HepG2 (cell line): ENCODE measurements around the gene C20orf204. TPM values are rescaled to one million over a fixed set of nuclear protein-coding genes. Genes with fewer than 3 reads are reported as not detected.

Source experiments
- FOXK1 ChIP-seq: sonication (generic); formaldehyde crosslinking; IDR thresholded peaks from 2 replicates; pipeline ENCODE4 v1.4.0; 2020; ENCODE audit warnings: low read depth, missing genetic modification reagents, borderline replicate concordance
- HDAC2 ChIP-seq: sonication (generic); formaldehyde crosslinking; IDR thresholded peaks from 2 replicates; pipeline ENCODE4 v1.4.0; 2020; ENCODE audit warnings: missing genetic modification reagents
- JARID2 ChIP-seq: sonication (generic); formaldehyde crosslinking; IDR thresholded peaks from 2 replicates; pipeline ENCODE4 v1.8.1; 2023; ENCODE audit warnings: missing genetic modification reagents, inconsistent platforms; ENCODE audit not compliant: insufficient replicate concordance
- MAZ ChIP-seq, 2 experiments: sonication (generic) in 1 of 2; formaldehyde crosslinking in 1 of 2; IDR thresholded peaks; 2 replicates each; pipeline versions ENCODE4 v1.5.0 to v1.6.1; 2012 to 2020; ENCODE audit warnings: low read depth in 2 of 2, mild to moderate bottlenecking in 2 of 2, borderline replicate concordance in 1 of 2, improper control_type of control experiment in 1 of 2, low read length in 1 of 2, missing genetic modification reagents in 1 of 2, moderate library complexity in 1 of 2
- NFKB2 ChIP-seq: sonication (generic); formaldehyde crosslinking; IDR thresholded peaks from 2 replicates; pipeline ENCODE4 v1.4.0; 2020; ENCODE audit warnings: missing genetic modification reagents, borderline replicate concordance
- NRL ChIP-seq: sonication (generic); formaldehyde crosslinking; IDR thresholded peaks from 2 replicates; pipeline ENCODE4 v1.5.0; 2020; ENCODE audit warnings: missing genetic modification reagents, mild to moderate bottlenecking, moderate library complexity, borderline replicate concordance
- SP1 ChIP-seq, 2 experiments: fragments of 450-650 bp in 1 of 2; sonication (generic) in 1 of 2; formaldehyde crosslinking in 1 of 2; IDR thresholded peaks; 2 replicates each; pipeline versions ENCODE4 v1.4.0 to v1.6.1; 2016 to 2020; ENCODE audit warnings: missing genetic modification reagents in 1 of 2
- ZKSCAN1 ChIP-seq: fragments of 150-350 bp; IDR thresholded peaks from 2 replicates; pipeline ENCODE4 v1.6.1; 2014; ENCODE audit warnings: low read length
- ZNF121 ChIP-seq: sonication (generic); formaldehyde crosslinking; IDR thresholded peaks from 2 replicates; pipeline ENCODE4 v1.5.0; 2020; ENCODE audit warnings: mild to moderate bottlenecking, missing genetic modification reagents
- ZNF17 ChIP-seq: sonication (generic); formaldehyde crosslinking; IDR thresholded peaks from 2 replicates; pipeline ENCODE4 v1.5.0; 2020; ENCODE audit warnings: mild to moderate bottlenecking, missing genetic modification reagents
- ZNF569 ChIP-seq: sonication (generic); formaldehyde crosslinking; IDR thresholded peaks from 2 replicates; pipeline ENCODE4 v1.5.0; 2020; ENCODE audit warnings: mild to moderate bottlenecking, missing genetic modification reagents, moderate library complexity, borderline replicate concordance
- ZNF83 ChIP-seq: sonication (generic); formaldehyde crosslinking; IDR thresholded peaks from 2 replicates; pipeline ENCODE4 v1.4.0; 2020; ENCODE audit warnings: missing genetic modification reagents, mild to moderate bottlenecking, borderline replicate concordance
- polyA plus RNA-seq, 8 experiments: library from polyadenylated mRNA; depleted of rRNA in 3 of 8; stranded (reverse) in 7 of 8; unstranded in 1 of 8; fragments of >200 nt; fragmentation: Illumina TruSeq in 4 of 8; extraction: Trizol in 4 of 8; gene quantifications; 2 replicates each; pipeline versions ENCODE4 v1.2.1 to v1.2.3, GENCODE V29; 2011 to 2016; ENCODE audit warnings: low read depth in 4 of 8, missing spikeins in 1 of 8, mixed read lengths in 1 of 8; ENCODE audit not compliant: insufficient read depth in 1 of 8
- total RNA-seq, 5 experiments: library from RNA; depleted of rRNA; stranded (reverse); fragments of >200 nt; fragmentation: Illumina TruSeq; extraction: Trizol; gene quantifications; 2 replicates each; pipeline ENCODE4 v1.2.3, GENCODE V29; 2016; ENCODE audit warnings: low read depth in 1 of 5
- TF ChIP-seq, protein P1 (sequence below): sonication (generic); formaldehyde crosslinking; IDR thresholded peaks from 2 replicates; pipeline ENCODE4 v1.4.0; 2020; ENCODE audit warnings: missing genetic modification reagents
- TF ChIP-seq, protein P2 (sequence below): sonication (generic); formaldehyde crosslinking; IDR thresholded peaks from 2 replicates; pipeline ENCODE4 v1.5.1; 2020; ENCODE audit warnings: mild to moderate bottlenecking, missing genetic modification reagents, borderline replicate concordance
- TF ChIP-seq, protein P3 (sequence below): sonication (generic); formaldehyde crosslinking; IDR thresholded peaks from 2 replicates; pipeline ENCODE4 v1.4.0; 2020; ENCODE audit warnings: mild to moderate bottlenecking, missing genetic modification reagents

The C20orf204 gene
- total and polyA plus RNA-seq, 2 of the 13 experiments (the other 11 are each of a cell fraction or from before 2014, with no cell fraction given), result 22.1 to 80.0 TPM

DNA sequence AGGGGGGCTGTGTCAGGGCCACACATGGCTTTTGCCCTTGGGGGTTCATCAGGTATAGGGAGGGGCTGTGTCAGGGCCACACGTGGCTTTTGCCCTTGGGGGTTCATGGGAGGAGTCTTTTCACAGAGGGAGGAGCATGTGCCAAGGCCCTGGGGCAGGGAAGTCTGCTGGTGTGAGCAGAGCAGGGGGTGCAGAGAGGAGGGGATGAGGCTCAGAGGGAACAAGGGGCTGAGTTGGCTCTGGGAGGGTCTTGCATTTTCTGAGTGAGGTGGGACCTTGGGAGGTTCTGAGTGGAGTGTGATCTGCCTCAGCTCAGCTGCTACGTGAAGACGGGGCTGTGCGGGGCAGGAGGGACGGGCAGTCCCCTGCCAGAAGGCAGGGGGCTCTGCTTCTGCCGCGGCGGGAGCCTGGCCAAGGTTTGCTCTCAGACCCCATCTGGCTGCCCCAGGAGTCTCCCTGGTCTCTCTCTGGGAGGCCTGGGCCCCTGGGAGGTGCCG is 19.5 kb downstream of the C20orf204 start (continued):
- TF ChIP-seq, protein P1, sequence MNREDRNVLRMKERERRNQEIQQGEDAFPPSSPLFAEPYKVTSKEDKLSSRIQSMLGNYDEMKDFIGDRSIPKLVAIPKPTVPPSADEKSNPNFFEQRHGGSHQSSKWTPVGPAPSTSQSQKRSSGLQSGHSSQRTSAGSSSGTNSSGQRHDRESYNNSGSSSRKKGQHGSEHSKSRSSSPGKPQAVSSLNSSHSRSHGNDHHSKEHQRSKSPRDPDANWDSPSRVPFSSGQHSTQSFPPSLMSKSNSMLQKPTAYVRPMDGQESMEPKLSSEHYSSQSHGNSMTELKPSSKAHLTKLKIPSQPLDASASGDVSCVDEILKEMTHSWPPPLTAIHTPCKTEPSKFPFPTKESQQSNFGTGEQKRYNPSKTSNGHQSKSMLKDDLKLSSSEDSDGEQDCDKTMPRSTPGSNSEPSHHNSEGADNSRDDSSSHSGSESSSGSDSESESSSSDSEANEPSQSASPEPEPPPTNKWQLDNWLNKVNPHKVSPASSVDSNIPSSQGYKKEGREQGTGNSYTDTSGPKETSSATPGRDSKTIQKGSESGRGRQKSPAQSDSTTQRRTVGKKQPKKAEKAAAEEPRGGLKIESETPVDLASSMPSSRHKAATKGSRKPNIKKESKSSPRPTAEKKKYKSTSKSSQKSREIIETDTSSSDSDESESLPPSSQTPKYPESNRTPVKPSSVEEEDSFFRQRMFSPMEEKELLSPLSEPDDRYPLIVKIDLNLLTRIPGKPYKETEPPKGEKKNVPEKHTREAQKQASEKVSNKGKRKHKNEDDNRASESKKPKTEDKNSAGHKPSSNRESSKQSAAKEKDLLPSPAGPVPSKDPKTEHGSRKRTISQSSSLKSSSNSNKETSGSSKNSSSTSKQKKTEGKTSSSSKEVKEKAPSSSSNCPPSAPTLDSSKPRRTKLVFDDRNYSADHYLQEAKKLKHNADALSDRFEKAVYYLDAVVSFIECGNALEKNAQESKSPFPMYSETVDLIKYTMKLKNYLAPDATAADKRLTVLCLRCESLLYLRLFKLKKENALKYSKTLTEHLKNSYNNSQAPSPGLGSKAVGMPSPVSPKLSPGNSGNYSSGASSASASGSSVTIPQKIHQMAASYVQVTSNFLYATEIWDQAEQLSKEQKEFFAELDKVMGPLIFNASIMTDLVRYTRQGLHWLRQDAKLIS, result no peak
- TF ChIP-seq ZNF569 (CRISPR knock-in tag) (no peak), NRL (CRISPR knock-in tag) (no peak), HDAC2 (CRISPR knock-in tag) (no peak), SP1 (IDR thresholded peaks at IDR 0.05) (no peak), SP1 (CRISPR knock-in tag; IDR thresholded peaks at IDR 0.05) (no peak), ZKSCAN1 (no peak), ZNF121 (no peak), NFKB2 (no peak), ZNF17 (CRISPR knock-in tag) (no peak), MAZ (IDR thresholded peaks at IDR 0.05; ENCODE audit: borderline replicate concordance, low read depth, low read length) (no peak), MAZ (CRISPR knock-in tag; IDR thresholded peaks at IDR 0.05; ENCODE audit: low read depth) (no peak; the same call in 1 of the 2 replicates), FOXK1 (CRISPR knock-in tag) (no peak), JARID2 (no peak), ZNF83 (CRISPR knock-in tag) (no peak)
- TF ChIP-seq, protein P2, sequence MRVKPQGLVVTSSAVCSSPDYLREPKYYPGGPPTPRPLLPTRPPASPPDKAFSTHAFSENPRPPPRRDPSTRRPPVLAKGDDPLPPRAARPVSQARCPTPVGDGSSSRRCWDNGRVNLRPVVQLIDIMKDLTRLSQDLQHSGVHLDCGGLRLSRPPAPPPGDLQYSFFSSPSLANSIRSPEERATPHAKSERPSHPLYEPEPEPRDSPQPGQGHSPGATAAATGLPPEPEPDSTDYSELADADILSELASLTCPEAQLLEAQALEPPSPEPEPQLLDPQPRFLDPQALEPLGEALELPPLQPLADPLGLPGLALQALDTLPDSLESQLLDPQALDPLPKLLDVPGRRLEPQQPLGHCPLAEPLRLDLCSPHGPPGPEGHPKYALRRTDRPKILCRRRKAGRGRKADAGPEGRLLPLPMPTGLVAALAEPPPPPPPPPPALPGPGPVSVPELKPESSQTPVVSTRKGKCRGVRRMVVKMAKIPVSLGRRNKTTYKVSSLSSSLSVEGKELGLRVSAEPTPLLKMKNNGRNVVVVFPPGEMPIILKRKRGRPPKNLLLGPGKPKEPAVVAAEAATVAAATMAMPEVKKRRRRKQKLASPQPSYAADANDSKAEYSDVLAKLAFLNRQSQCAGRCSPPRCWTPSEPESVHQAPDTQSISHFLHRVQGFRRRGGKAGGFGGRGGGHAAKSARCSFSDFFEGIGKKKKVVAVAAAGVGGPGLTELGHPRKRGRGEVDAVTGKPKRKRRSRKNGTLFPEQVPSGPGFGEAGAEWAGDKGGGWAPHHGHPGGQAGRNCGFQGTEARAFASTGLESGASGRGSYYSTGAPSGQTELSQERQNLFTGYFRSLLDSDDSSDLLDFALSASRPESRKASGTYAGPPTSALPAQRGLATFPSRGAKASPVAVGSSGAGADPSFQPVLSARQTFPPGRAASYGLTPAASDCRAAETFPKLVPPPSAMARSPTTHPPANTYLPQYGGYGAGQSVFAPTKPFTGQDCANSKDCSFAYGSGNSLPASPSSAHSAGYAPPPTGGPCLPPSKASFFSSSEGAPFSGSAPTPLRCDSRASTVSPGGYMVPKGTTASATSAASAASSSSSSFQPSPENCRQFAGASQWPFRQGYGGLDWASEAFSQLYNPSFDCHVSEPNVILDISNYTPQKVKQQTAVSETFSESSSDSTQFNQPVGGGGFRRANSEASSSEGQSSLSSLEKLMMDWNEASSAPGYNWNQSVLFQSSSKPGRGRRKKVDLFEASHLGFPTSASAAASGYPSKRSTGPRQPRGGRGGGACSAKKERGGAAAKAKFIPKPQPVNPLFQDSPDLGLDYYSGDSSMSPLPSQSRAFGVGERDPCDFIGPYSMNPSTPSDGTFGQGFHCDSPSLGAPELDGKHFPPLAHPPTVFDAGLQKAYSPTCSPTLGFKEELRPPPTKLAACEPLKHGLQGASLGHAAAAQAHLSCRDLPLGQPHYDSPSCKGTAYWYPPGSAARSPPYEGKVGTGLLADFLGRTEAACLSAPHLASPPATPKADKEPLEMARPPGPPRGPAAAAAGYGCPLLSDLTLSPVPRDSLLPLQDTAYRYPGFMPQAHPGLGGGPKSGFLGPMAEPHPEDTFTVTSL, result no peak
- TF ChIP-seq, protein P3, sequence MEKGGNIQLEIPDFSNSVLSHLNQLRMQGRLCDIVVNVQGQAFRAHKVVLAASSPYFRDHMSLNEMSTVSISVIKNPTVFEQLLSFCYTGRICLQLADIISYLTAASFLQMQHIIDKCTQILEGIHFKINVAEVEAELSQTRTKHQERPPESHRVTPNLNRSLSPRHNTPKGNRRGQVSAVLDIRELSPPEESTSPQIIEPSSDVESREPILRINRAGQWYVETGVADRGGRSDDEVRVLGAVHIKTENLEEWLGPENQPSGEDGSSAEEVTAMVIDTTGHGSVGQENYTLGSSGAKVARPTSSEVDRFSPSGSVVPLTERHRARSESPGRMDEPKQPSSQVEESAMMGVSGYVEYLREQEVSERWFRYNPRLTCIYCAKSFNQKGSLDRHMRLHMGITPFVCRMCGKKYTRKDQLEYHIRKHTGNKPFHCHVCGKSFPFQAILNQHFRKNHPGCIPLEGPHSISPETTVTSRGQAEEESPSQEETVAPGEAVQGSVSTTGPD (CRISPR knock-in tag), result no peak
